Measurements from ENCODE around the gene UBE2D1. TPM values are rescaled to one million over a fixed set of nuclear protein-coding genes. Genes with fewer than 3 reads are reported as not detected.
"Not testable (repeated sequence)": the region's sequence is repeated elsewhere in the genome, so short reads cannot be mapped to it uniquely, and the experiment has no call there.

UBE2D1 gene
- total RNA-seq, 6 experiments from 2014 or later, result 3.1 to 11.9 (median 6.6) TPM

- H3K4me1 ChIP-seq, result no peaks in the 10 kb centered on the region
- no peaks in the 10 kb centered on the region for H3K36me3 ChIP-seq
- intact Hi-C loops (cut with DNase I), result no loop called here
- WGBS (ENCODE audit: insufficient coverage, low coverage, low lambda C conversion rate, missing lambda C conversion rate), result 45% methylated on average over 2 of the region's 2 CpGs
- H3K9me3 ChIP-seq, result no peaks in the 10 kb centered on the region
- H3K27ac ChIP-seq, result no peak overlapping the region
- no peak for ATAC-seq
- no peak for TF ChIP-seq POLR2A (IDR thresholded peaks at IDR 0.05)
- TF ChIP-seq CTCF (IDR thresholded peaks at IDR 0.05), result no peak
- no peak overlapping the region for H3K4me3 ChIP-seq
- no peak for DNase-seq
- H3K27me3 ChIP-seq, result no peaks in the 10 kb centered on the region
Measured at GRCh38 chr10:58412502-58412961, 77.7 kb downstream of the UBE2D1 start.

GRCh38 chr10:58414270-58415041 lies 79.7 kb downstream of the UBE2D1 start:
- DNase-seq (no peak), ATAC-seq (peak; percentile 73 to 97 (median 80))
- no peak overlapping the region for H3K27ac ChIP-seq
- WGBS (ENCODE audit: insufficient coverage, low coverage, low lambda C conversion rate, missing lambda C conversion rate), result 40% methylated on average over 5 of the region's 5 CpGs
- no peaks in the 10 kb centered on the region for H3K36me3 ChIP-seq
- H3K4me1 ChIP-seq, result no peaks in the 10 kb centered on the region
- no peaks in the 10 kb centered on the region for H3K9me3 ChIP-seq
- intact Hi-C loops (cut with DNase I), result no loop called here
- H3K4me3 ChIP-seq, result no peak overlapping the region
- no peaks in the 10 kb centered on the region for H3K27me3 ChIP-seq
- peak; percentile 39 to 54 (median 46) for TF ChIP-seq CTCF (IDR thresholded peaks at IDR 0.05)
- no peak for TF ChIP-seq POLR2A (IDR thresholded peaks at IDR 0.05)

GRCh38 chr10:58415757-58416156 lies 81.0 kb downstream of the UBE2D1 start:
- Histone ChIP-seq H3K4me1 (no peaks in the 10 kb centered on the region), H3K27me3 (no peaks in the 10 kb centered on the region), H3K36me3 (no peaks in the 10 kb centered on the region), H3K4me3 (no peak overlapping the region), H3K9me3 (no peaks in the 10 kb centered on the region), H3K27ac (no peak overlapping the region)
- no peak for DNase-seq
- TF ChIP-seq POLR2A (IDR thresholded peaks at IDR 0.05) (no peak), CTCF (IDR thresholded peaks at IDR 0.05) (no peak)
- no peak for ATAC-seq
- intact Hi-C loops (cut with DNase I), result no loop called here

- H3K9me3 ChIP-seq; DNase-seq; H3K4me1 ChIP-seq; H3K27ac ChIP-seq; H3K27me3 ChIP-seq; H3K4me3 ChIP-seq; H3K36me3 ChIP-seq; intact Hi-C loops (cut with DNase I); ATAC-seq: not testable (repeated sequence)
- 88% methylated on average over 1 of the region's 2 CpGs for WGBS (ENCODE audit: insufficient coverage, low coverage, low lambda C conversion rate, missing lambda C conversion rate)
Measured at GRCh38 chr10:58417902-58418301, 83.1 kb downstream of the UBE2D1 start.

Other genes starting within 250 kb of the UBE2D1 start
- gene IPMK, start 67.1 kb upstream of the UBE2D1 start, total RNA-seq, result 1 to 10 TPM; 2.8 to 8.1 (median 4.7) TPM
- gene CISD1, start 65.8 kb upstream of the UBE2D1 start, total RNA-seq, result 10 to 100 TPM; 25.2 to 40.9 (median 26.4) TPM
- 10 to 100 TPM; 15.2 to 23.0 (median 19.7) TPM for gene TFAM, start 50.4 kb downstream of the UBE2D1 start, total RNA-seq
- 1 to 10 TPM; 1.2 to 9.0 (median 2.3) TPM for gene BICC1, start 177.9 kb downstream of the UBE2D1 start, total RNA-seq

All from right lobe of liver (tissue), 6 donors.